ENCODE data around the gene TRIM2.

The TRIM2 gene

DNA sequence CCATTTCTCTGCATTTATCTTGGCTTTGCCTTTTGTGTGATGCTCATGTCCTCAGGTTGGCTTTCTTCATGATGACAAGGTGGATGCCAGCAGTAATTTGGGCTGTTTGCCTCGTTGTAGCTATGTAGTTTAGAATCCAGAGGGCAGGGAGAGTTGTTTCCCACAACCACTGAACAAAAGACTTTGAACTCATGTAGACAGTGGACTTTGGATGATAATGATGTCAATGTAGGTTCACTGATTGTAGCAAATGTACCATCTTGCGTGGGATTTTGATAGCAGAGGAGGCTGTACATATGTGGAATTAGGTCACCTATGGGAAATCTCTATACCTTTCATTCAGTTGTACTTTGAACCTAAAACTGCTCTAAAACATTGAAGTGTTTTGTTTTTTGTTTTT lies 181.5 kb downstream of the TRIM2 start:
- DNase-seq: no peak

DNA sequence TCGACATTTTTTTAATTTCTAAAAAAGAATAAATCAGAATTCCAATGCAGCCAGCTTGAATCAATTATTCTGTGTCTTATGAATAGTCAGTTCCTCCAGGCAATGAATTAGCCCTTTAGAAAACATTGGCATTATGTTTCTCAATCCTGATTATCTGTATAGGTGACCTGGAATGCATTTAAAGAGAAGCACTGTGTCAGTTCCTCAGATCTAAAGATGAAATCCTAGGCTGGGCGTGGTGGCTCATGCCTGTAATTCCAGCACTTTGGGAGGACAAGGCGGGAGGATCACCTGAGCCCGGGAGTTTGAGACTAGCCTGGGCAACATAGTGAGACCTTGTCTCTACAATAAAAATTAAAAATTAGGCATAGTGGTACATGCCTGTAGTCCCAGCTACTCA lies 183.7 kb downstream of the TRIM2 start:
- DNase-seq: no peak

Data from inflammatory macrophage (primary cell).